ENCODE data around the gene BPHL.
"Not testable (repeated sequence)": the region's sequence is repeated elsewhere in the genome, so short reads cannot be mapped to it uniquely, and the experiment has no call there.

Gene BPHL

DNA sequence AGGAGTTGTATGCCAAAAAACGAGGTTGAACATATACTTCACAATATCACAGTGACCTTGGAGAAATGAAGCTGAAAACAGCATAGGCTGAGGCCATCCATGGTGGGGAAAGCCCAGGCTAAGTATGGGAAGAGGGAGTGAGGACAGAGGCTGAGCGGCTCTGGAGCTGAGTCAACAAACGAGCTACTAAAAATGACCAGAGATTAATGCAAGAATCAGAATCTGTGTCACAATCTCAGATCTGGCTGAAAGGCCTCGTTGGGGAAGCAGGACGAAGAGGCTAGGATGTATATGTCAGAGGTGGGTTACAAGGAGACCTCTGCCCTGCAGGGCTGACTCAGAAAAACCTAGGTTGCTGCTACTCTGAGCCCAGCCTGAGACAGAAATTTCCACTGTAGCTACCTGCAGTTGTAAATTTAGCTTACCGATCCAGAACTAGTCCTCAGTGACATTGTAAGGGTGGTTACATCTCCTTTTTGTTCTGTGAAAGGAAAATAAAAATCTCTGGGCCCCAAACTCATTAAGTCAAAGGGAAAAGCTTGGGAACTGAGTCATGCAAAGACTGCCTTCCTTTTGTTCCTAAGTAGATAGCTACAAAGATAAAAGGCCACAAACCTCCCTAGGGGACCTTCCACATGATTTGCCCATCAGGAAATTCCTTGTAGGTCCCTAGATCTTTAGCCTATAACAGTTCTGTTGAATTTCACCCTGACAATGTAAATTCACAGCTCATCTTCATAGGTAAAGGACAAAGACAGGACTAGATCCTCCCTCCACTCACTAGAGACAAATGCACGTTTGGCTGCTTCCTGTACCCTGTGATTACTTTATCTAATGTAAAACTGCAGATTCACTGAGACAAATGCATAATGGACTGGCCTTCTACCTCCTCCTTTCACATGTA lies 47.4 kb downstream of the BPHL start:
- Histone ChIP-seq H3K36me3 (ENCODE audit: insufficient read depth, low read length) (no peaks in the 10 kb centered on the region), H3K4me2 (ENCODE audit: insufficient read depth, low read length) (no peak overlapping the region), H2AFZ (ENCODE audit: low read depth, low read length) (no peak overlapping the region), H3K79me2 (ENCODE audit: insufficient read depth, low read length) (no peaks in the 10 kb centered on the region), H3K27ac (ENCODE audit: low read length) (no peak overlapping the region), H3K4me3 (ENCODE audit: low read depth in 1 of 2, low read length in 2 of 2) (no peak overlapping the region), H3K9me3 (ENCODE audit: insufficient read depth, low read length, severe bottlenecking) (no peaks in the 10 kb centered on the region), H3K4me1 (ENCODE audit: insufficient read depth, low read length) (peaks cover 13% of the 10 kb centered on the region), H3K9ac (ENCODE audit: low read depth, low read length) (no peak overlapping the region), H4K20me1 (ENCODE audit: insufficient read depth, low read length) (no peaks in the 10 kb centered on the region), H3K27me3 (ENCODE audit: insufficient read depth, low read length, poor library complexity) (peaks cover 45% of the 10 kb centered on the region)
- ATAC-seq (ENCODE audit: insufficient read depth, low read depth) (no peak), DNase-seq (no peak)
- TF ChIP-seq EZH2 (IDR thresholded peaks at IDR 0.05; ENCODE audit: borderline replicate concordance, low read depth, low read length, severe bottlenecking): no peak
- TF ChIP-seq, protein P1, sequence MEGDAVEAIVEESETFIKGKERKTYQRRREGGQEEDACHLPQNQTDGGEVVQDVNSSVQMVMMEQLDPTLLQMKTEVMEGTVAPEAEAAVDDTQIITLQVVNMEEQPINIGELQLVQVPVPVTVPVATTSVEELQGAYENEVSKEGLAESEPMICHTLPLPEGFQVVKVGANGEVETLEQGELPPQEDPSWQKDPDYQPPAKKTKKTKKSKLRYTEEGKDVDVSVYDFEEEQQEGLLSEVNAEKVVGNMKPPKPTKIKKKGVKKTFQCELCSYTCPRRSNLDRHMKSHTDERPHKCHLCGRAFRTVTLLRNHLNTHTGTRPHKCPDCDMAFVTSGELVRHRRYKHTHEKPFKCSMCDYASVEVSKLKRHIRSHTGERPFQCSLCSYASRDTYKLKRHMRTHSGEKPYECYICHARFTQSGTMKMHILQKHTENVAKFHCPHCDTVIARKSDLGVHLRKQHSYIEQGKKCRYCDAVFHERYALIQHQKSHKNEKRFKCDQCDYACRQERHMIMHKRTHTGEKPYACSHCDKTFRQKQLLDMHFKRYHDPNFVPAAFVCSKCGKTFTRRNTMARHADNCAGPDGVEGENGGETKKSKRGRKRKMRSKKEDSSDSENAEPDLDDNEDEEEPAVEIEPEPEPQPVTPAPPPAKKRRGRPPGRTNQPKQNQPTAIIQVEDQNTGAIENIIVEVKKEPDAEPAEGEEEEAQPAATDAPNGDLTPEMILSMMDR (IDR thresholded peaks at IDR 0.05; ENCODE audit: borderline replicate concordance, extremely low read depth, low read length, poor library complexity, severe bottlenecking): no peak

DNA sequence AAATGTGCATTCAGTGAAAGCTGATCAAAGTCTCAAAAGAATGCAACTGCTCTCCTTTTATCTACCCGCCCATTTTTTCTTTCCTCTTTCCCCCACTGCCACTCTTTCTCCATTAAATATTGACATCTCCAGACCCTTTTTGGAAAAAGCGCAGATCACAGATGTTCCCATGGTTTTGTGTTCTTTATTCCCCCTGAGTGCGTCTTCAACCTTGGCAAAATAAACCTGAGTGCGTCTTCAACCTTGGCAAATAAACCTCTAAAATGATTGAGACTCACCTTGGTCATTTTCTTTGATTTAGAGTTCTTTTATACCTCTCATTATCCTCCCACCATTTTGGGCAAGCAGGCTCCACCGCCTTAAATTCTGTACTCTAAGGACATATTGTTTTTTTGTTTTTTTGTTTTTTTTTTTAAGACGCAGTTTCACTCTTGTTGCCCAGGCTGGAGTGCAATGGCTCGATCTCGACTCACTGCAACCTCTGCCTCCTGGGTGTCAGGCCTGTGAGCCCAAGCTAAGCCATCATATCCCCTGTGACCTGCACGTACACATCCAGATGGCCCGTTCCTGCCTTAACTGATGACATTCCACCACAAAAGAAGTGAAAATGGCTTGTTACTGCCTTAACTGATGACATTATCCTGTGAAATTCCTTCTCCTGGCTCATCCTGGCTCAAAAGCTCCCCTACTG lies 48.2 kb downstream of the BPHL start:
- not testable (repeated sequence) for H3K4me3 ChIP-seq (ENCODE audit: low read depth in 1 of 2, low read length in 2 of 2); H3K79me2 ChIP-seq (ENCODE audit: insufficient read depth, low read length); H3K9ac ChIP-seq (ENCODE audit: low read depth, low read length); H3K4me2 ChIP-seq (ENCODE audit: insufficient read depth, low read length); H2AFZ ChIP-seq (ENCODE audit: low read depth, low read length); H3K27ac ChIP-seq (ENCODE audit: low read length); DNase-seq; ATAC-seq (ENCODE audit: insufficient read depth, low read depth); H3K36me3 ChIP-seq (ENCODE audit: insufficient read depth, low read length); H3K9me3 ChIP-seq (ENCODE audit: insufficient read depth, low read length, severe bottlenecking); H4K20me1 ChIP-seq (ENCODE audit: insufficient read depth, low read length)
- Histone ChIP-seq H3K4me1 (ENCODE audit: insufficient read depth, low read length) (peaks cover 13% of the 10 kb centered on the region), H3K27me3 (ENCODE audit: insufficient read depth, low read length, poor library complexity) (peaks cover 43% of the 10 kb centered on the region)

DNA sequence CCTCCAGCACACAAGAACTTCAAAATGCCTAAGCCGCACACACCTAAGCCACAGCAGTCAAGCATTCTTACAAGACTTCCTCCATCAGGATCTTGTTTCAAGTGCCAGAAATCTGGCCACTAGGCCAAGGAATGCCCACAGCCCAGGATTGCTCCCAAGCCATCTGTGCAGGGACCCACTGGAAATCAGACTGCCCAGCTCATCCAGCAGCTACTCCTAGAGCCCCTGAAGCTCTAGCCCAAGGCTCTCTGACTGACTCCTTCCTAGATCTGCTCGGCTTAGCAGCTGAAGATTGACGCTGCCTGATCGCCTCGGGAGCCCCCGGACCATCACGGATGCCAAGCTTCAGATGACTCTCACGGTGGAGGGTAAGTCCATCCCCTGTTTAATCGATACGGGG lies 49.5 kb downstream of the BPHL start:
- peaks cover 32% of the 10 kb centered on the region for H3K27me3 ChIP-seq (ENCODE audit: insufficient read depth, low read length, poor library complexity)
- not testable (repeated sequence) for H3K4me2 ChIP-seq (ENCODE audit: insufficient read depth, low read length); H3K9ac ChIP-seq (ENCODE audit: low read depth, low read length); DNase-seq; H3K36me3 ChIP-seq (ENCODE audit: insufficient read depth, low read length); H2AFZ ChIP-seq (ENCODE audit: low read depth, low read length); H3K4me3 ChIP-seq (ENCODE audit: low read depth in 1 of 2, low read length in 2 of 2); H3K9me3 ChIP-seq (ENCODE audit: insufficient read depth, low read length, severe bottlenecking); H3K27ac ChIP-seq (ENCODE audit: low read length); H4K20me1 ChIP-seq (ENCODE audit: insufficient read depth, low read length); H3K79me2 ChIP-seq (ENCODE audit: insufficient read depth, low read length); H3K4me1 ChIP-seq (ENCODE audit: insufficient read depth, low read length); ATAC-seq (ENCODE audit: insufficient read depth, low read depth)

DNA sequence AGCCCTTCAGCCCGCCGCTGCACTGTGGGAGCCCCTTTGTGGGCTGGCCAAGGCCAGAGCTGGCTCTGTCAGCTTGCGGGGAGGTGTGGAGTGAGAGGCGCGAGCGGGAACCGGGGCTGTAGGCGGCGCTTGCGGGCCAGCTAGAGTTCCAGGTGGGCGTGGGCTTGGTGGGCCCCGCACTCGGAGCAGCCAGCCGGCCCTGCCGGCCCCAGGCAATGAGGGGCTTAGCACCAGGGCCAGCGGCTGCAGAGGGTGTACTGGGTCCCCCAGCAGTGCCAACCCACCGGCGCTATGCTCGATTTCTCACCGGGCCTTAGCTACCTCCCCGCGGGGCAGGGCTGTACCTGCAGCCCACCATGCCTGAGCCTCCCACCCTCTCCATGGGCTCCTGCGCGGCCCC lies 52.2 kb downstream of the BPHL start:
- H3K4me2 ChIP-seq (ENCODE audit: insufficient read depth, low read length); DNase-seq; H3K79me2 ChIP-seq (ENCODE audit: insufficient read depth, low read length); H3K4me3 ChIP-seq (ENCODE audit: low read depth in 1 of 2, low read length in 2 of 2); H2AFZ ChIP-seq (ENCODE audit: low read depth, low read length); H3K27me3 ChIP-seq (ENCODE audit: insufficient read depth, low read length, poor library complexity); H3K9me3 ChIP-seq (ENCODE audit: insufficient read depth, low read length, severe bottlenecking); H3K36me3 ChIP-seq (ENCODE audit: insufficient read depth, low read length); H3K9ac ChIP-seq (ENCODE audit: low read depth, low read length); H4K20me1 ChIP-seq (ENCODE audit: insufficient read depth, low read length); H3K4me1 ChIP-seq (ENCODE audit: insufficient read depth, low read length); H3K27ac ChIP-seq (ENCODE audit: low read length); ATAC-seq (ENCODE audit: insufficient read depth, low read depth): not testable (repeated sequence)

DNA sequence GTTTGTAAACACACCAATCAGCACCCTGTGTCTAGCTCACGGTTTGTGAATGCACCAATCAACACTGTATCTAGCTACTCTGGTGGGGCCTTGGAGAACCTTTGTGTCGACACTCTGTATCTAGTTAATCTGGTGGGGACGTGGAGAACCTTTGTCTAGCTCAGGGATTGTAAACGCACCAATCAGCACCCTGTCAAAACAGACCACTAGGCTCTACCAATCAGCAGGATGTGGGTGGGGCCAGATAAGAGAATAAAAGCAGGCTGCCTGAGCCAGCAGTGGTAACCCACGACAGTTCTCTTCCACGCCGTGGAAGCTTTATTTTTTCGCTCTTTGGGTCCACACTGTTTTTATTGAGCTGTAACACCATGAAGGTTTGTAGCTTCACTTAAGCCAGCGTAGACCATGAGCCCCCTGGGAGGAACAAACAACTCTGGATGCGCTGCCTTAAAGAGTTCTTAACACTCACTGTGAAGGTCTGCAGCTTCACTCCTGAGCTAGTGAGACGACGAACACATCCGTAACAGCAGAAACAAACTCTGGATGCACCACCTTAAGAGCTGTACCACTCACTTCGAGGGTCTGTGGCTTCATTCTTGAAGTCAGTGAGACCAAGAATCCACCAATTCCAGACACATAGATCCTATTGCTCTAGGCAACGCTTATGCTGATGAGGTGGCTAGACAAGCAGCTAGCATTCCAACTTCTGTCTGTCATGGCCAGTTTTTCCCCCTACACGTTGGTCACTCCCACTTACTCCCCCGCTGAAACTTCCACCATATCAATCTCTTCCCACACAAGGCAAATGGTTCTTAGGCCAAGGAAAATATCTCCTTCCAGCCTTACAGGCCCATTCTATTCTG lies 53.0 kb downstream of the BPHL start:
- not testable (repeated sequence) for H3K9ac ChIP-seq (ENCODE audit: low read depth, low read length)

DNA sequence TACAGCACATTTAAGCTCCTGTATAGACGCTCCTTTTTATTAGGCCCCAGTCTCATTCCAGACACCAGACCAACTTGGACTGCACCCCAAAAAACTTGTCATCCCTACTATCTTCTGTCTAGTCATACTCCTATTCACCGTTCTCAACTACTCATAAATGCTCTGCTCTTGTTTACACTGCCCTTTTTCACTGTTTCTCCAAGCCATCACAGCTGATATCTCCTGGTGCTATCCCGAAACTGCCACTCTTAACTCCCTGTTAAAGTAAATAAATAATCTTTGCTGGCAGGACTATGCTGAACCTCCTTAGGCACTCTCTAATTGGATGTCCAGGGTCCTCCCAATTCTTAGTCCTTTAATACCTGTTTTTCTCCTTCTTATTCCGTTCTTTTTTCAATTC lies 54.3 kb downstream of the BPHL start:
- not testable (repeated sequence) for ATAC-seq (ENCODE audit: insufficient read depth, low read depth); DNase-seq; H3K9ac ChIP-seq (ENCODE audit: low read depth, low read length); H3K4me1 ChIP-seq (ENCODE audit: insufficient read depth, low read length); H3K4me3 ChIP-seq (ENCODE audit: low read depth in 1 of 2, low read length in 2 of 2); H4K20me1 ChIP-seq (ENCODE audit: insufficient read depth, low read length); H3K27ac ChIP-seq (ENCODE audit: low read length); H3K79me2 ChIP-seq (ENCODE audit: insufficient read depth, low read length); H3K4me2 ChIP-seq (ENCODE audit: insufficient read depth, low read length); H3K27me3 ChIP-seq (ENCODE audit: insufficient read depth, low read length, poor library complexity); H3K9me3 ChIP-seq (ENCODE audit: insufficient read depth, low read length, severe bottlenecking); H2AFZ ChIP-seq (ENCODE audit: low read depth, low read length); H3K36me3 ChIP-seq (ENCODE audit: insufficient read depth, low read length)

More for the DNA sequence above, 53.0 kb downstream of the BPHL start:
- H3K36me3 ChIP-seq (ENCODE audit: insufficient read depth, low read length); H2AFZ ChIP-seq (ENCODE audit: low read depth, low read length); H3K4me1 ChIP-seq (ENCODE audit: insufficient read depth, low read length); H3K27ac ChIP-seq (ENCODE audit: low read length); H3K4me3 ChIP-seq (ENCODE audit: low read depth in 1 of 2, low read length in 2 of 2); DNase-seq; H3K9me3 ChIP-seq (ENCODE audit: insufficient read depth, low read length, severe bottlenecking); ATAC-seq (ENCODE audit: insufficient read depth, low read depth); H4K20me1 ChIP-seq (ENCODE audit: insufficient read depth, low read length); H3K27me3 ChIP-seq (ENCODE audit: insufficient read depth, low read length, poor library complexity); H3K79me2 ChIP-seq (ENCODE audit: insufficient read depth, low read length); H3K4me2 ChIP-seq (ENCODE audit: insufficient read depth, low read length): not testable (repeated sequence)
